ENCODE measurements around the gene ADSS1. TPM values are rescaled to one million over a fixed set of nuclear protein-coding genes. Genes with fewer than 3 reads are reported as not detected.

Gene ADSS1
- polyA plus RNA-seq, 1 donor (not counting 4 experiments of a cell fraction or from before 2014, with no cell fraction given): 1.7 TPM

DNA sequence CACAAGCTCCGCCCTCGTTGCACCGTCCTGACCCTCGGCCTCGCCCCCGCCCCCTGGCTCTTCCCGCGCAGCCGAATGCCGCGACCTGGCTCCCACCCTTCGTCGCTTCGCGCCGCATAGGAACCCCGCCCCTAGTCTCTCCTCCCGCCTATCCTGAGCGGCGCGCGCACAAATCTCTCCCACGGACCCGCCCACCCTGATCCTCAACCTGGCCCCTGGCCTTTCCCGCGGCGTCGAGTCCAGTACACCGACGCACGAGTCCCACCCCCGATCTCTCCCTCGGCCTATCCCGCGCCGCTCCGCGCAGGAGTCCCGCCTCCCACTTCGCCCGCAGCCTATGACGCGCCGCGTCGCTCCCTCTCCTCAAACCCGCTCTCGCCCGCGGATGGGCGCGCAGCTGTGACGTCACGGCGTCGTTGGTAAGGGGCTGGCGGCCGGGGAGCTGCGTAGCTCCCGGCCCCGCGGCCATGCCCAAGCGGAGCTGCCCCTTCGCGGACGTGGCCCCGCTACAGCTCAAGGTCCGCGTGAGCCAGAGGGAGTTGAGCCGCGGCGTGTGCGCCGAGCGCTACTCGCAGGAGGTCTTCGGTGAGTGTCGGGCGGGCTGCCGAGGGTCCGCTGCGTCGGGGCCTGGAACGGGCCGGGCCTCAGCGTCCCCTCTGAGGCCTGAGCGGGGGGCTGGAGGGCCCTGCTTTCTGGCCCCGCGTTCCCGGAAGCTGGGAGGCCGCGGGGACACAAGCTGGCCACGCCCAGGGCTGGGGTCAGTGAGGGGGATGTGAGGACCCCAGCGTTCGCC, 28.9 kb downstream of the ADSS1 start, which contains the start of gene SIVA1:
SIVA1 (plus strand) TSS at position 413 of the 793 bp plus-strand sequence; CDS start at position 468, 55 bp downstream.
- dilution Hi-C loops (cut with MboI; ENCODE audit: extremely low pct_ligation_motif_present, low sequenced_read_pairs): loop anchor here (10.0 kb wide), 1 partner anchor 72 kb away; no protein-coding TSS in a partner anchor
- peak; percentile 97 for DNase-seq (ENCODE audit: low read depth, low spot score)

DNA sequence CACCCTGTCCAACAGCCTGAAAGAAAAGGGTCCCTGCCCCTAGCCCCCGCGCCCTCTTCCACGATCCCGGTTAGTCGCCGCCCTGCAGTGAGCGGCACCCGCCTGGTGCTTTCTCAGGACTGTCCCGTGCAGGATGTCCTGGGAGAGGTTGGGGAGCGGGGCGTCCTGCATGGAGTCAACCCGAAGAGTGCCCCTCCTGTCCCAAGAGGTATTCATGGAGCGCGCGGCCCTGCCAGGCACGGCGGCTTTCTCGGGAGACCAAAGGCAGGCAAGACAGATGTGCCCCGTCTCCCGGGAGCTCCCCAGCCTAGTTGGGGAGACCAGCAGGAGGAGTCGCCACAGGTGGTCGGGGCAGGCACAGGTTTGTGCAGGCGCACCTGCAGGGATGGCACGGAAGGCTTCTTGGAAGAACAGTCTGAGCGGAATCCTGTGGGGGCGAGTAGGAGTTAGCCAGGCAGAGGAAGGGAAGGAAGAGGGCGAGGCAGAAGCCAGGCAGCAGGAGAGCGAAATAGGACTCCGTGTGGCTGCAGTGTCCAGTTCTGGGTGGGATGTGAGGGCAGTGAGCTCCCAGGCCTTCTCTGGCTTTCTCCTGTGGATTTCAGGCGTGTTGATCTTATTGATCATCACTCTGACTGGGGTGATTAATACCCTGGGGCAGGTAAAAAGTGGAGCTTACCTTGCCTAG, 29.6 kb downstream of the ADSS1 start:
- Histone ChIP-seq H3K9me3 (ENCODE audit: control insufficient read depth, low read depth, low read length) (no peaks in the 10 kb centered on the region), H4K20me1 (ENCODE audit: control insufficient read depth, extremely low read depth, insufficient read depth, low read length) (peaks cover 3% of the 10 kb centered on the region)

More for the DNA sequence above, 28.9 kb downstream of the ADSS1 start, which contains the start of gene SIVA1:
- Histone ChIP-seq H3K4me3 (ENCODE audit: control insufficient read depth in 2 of 3, extremely low read depth in 1 of 3, insufficient read depth in 2 of 3, low read depth in 1 of 3, low read length in 3 of 3) (peak within 1 kb of the TSS; percentile 79 to 97 (median 86)), H4K20me1 (ENCODE audit: control insufficient read depth, extremely low read depth, insufficient read depth, low read length) (peaks cover 3% of the 10 kb centered on the region), H3K4me1 (ENCODE audit: control insufficient read depth, extremely low read depth, insufficient read depth, low read length) (peaks cover 40% of the 10 kb centered on the region), H2AFZ (ENCODE audit: control insufficient read depth, low read length) (peak within 1 kb of the TSS; percentile 94), H3K79me2 (ENCODE audit: control insufficient read depth, insufficient read depth, low read length) (peaks cover 39% of the 10 kb centered on the region), H3K9me1 (ENCODE audit: control insufficient read depth, extremely low read depth, insufficient read depth, low read length) (no peaks in the 10 kb centered on the region), H3K9me3 (ENCODE audit: control insufficient read depth, low read depth, low read length) (no peaks in the 10 kb centered on the region), H3K27ac (ENCODE audit: control insufficient read depth, insufficient read depth, low read length) (peak within 1 kb of the TSS; percentile 84), H3K27me3 (ENCODE audit: control insufficient read depth, extremely low read depth, insufficient read depth, low read length) (no peaks in the 10 kb centered on the region), H3K36me3 (ENCODE audit: control insufficient read depth in 2 of 2, extremely low read depth in 1 of 2, insufficient read depth in 2 of 2, low read length in 2 of 2) (peaks cover 17 to 18% of the 10 kb centered on the region in 2 experiments), H3K4me2 (ENCODE audit: control insufficient read depth, extremely low read depth, insufficient read depth, low read depth, low read length) (peak within 1 kb of the TSS; percentile 96), H3K9ac (ENCODE audit: control insufficient read depth, extremely low read depth, insufficient read depth, low read length) (peak within 1 kb of the TSS; percentile 93)
- TF ChIP-seq EZH2 (IDR thresholded peaks at IDR 0.05; ENCODE audit: low read length): no peak
- TF ChIP-seq, protein P1, sequence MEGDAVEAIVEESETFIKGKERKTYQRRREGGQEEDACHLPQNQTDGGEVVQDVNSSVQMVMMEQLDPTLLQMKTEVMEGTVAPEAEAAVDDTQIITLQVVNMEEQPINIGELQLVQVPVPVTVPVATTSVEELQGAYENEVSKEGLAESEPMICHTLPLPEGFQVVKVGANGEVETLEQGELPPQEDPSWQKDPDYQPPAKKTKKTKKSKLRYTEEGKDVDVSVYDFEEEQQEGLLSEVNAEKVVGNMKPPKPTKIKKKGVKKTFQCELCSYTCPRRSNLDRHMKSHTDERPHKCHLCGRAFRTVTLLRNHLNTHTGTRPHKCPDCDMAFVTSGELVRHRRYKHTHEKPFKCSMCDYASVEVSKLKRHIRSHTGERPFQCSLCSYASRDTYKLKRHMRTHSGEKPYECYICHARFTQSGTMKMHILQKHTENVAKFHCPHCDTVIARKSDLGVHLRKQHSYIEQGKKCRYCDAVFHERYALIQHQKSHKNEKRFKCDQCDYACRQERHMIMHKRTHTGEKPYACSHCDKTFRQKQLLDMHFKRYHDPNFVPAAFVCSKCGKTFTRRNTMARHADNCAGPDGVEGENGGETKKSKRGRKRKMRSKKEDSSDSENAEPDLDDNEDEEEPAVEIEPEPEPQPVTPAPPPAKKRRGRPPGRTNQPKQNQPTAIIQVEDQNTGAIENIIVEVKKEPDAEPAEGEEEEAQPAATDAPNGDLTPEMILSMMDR (optimal IDR thresholded peaks at IDR 0.05 in 1 of 3, IDR thresholded peaks at IDR 0.05 in 1 of 3, conservative IDR thresholded peaks at IDR 0.05 in 1 of 3; ENCODE audit: extremely low read depth in 1 of 3, insufficient read depth in 2 of 3, low read length in 3 of 3): no peak
- peak; percentile 75 for FAIRE-seq

More for the DNA sequence above, 29.6 kb downstream of the ADSS1 start:
- peak overlapping the region; percentile 84 for H3K27ac ChIP-seq (ENCODE audit: control insufficient read depth, insufficient read depth, low read length)
- H2AFZ ChIP-seq (ENCODE audit: control insufficient read depth, low read length): peak overlapping the region; percentile 12
- H3K4me2 ChIP-seq (ENCODE audit: control insufficient read depth, extremely low read depth, insufficient read depth, low read depth, low read length): peak overlapping the region; percentile 96
- peaks cover 32% of the 10 kb centered on the region for H3K4me1 ChIP-seq (ENCODE audit: control insufficient read depth, extremely low read depth, insufficient read depth, low read length)
- no peaks in the 10 kb centered on the region for H3K27me3 ChIP-seq (ENCODE audit: control insufficient read depth, extremely low read depth, insufficient read depth, low read length)
- no peak for DNase-seq (ENCODE audit: low read depth, low spot score)
- dilution Hi-C loops (cut with MboI; ENCODE audit: extremely low pct_ligation_motif_present, low sequenced_read_pairs): loop anchor here (10.0 kb wide), 1 partner anchor 71 kb away; no protein-coding TSS in a partner anchor
- peaks cover 39% of the 10 kb centered on the region for H3K79me2 ChIP-seq (ENCODE audit: control insufficient read depth, insufficient read depth, low read length)
- H3K9ac ChIP-seq (ENCODE audit: control insufficient read depth, extremely low read depth, insufficient read depth, low read length): peak overlapping the region; percentile 93
- TF ChIP-seq EZH2 (IDR thresholded peaks at IDR 0.05; ENCODE audit: low read length): no peak
- TF ChIP-seq, protein P1 (optimal IDR thresholded peaks at IDR 0.05 in 1 of 3, IDR thresholded peaks at IDR 0.05 in 1 of 3, conservative IDR thresholded peaks at IDR 0.05 in 1 of 3; ENCODE audit: extremely low read depth in 1 of 3, insufficient read depth in 2 of 3, low read length in 3 of 3): no peak
- H3K9me1 ChIP-seq (ENCODE audit: control insufficient read depth, extremely low read depth, insufficient read depth, low read length): no peaks in the 10 kb centered on the region
- FAIRE-seq: no peak
- peaks cover 17 to 19% of the 10 kb centered on the region in 2 experiments for H3K36me3 ChIP-seq (ENCODE audit: control insufficient read depth in 2 of 2, extremely low read depth in 1 of 2, insufficient read depth in 2 of 2, low read length in 2 of 2)
- peak overlapping the region; percentile 79 to 97 (median 86) for H3K4me3 ChIP-seq (ENCODE audit: control insufficient read depth in 2 of 3, extremely low read depth in 1 of 3, insufficient read depth in 2 of 3, low read depth in 1 of 3, low read length in 3 of 3)

Measured in keratinocyte (primary cell).